NCI-H2227 treated with DMSO at 0.1 percent for 48 hours (cell line): ENCODE data around the gene RBBP5.

Experiments
- DNase-seq: peaks from one replicate; lab custom pipeline; 2025; lab: John Stamatoyannopoulos, UW

RBBP5 gene

GRCh38 chr1:205133287-205133686, 11.5 kb upstream of the RBBP5 start:
- no peak for DNase-seq

GRCh38 chr1:205129447-205130029, 7.8 kb upstream of the RBBP5 start:
- no peak for DNase-seq

- DNase-seq, result no peak
Observed at GRCh38 chr1:205128050-205128449, 6.3 kb upstream of the RBBP5 start.

- DNase-seq, result no peak
Observed at GRCh38 chr1:205127646-205128045, 5.9 kb upstream of the RBBP5 start.

- DNase-seq, result no peak
Observed at GRCh38 chr1:205124726-205125125, 2.9 kb upstream of the RBBP5 start.

GRCh38 chr1:205122489-205122882, 708 bp upstream of the RBBP5 start:
- no peak for DNase-seq

GRCh38 chr1:205118752-205119151, 3.0 kb downstream of the RBBP5 start:
- no peak for DNase-seq

GRCh38 chr1:205111354-205111753, 10.4 kb downstream of the RBBP5 start:
- DNase-seq, result no peak

GRCh38 chr1:205109711-205110110, 12.1 kb downstream of the RBBP5 start:
- DNase-seq, result no peak

GRCh38 chr1:205109269-205109668, 12.5 kb downstream of the RBBP5 start:
- no peak for DNase-seq

GRCh38 chr1:205108464-205108863, 13.3 kb downstream of the RBBP5 start:
- no peak for DNase-seq

- no peak for DNase-seq
Observed at GRCh38 chr1:205107327-205107726, 14.5 kb downstream of the RBBP5 start.

GRCh38 chr1:205102404-205102803, 19.4 kb downstream of the RBBP5 start:
- DNase-seq, result no peak

GRCh38 chr1:205098242-205098641, 23.5 kb downstream of the RBBP5 start:
- no peak for DNase-seq

- DNase-seq, result no peak
Observed at GRCh38 chr1:205095422-205095821, 26.4 kb downstream of the RBBP5 start.

GRCh38 chr1:205091043-205091740, 30.6 kb downstream of the RBBP5 start:
- no peak for DNase-seq

GRCh38 chr1:205088341-205088740, 33.4 kb downstream of the RBBP5 start:
- no peak for DNase-seq

GRCh38 chr1:205084360-205084759, 37.4 kb downstream of the RBBP5 start, which contains the start of gene TMEM81:
Gene TMEM81, minus strand, starts transcription at chr1:205084460. Its CDS starts 140 bp downstream, at chr1:205084320.
- no peak for DNase-seq

- peak; percentile 52 for DNase-seq
Observed at GRCh38 chr1:205082431-205082830, 39.3 kb downstream of the RBBP5 start.

GRCh38 chr1:205077934-205078311, 43.9 kb downstream of the RBBP5 start:
- no peak for DNase-seq

- DNase-seq, result no peak
Observed at GRCh38 chr1:205077158-205077933, 44.4 kb downstream of the RBBP5 start.

- DNase-seq, result no peak
Observed at GRCh38 chr1:205076245-205076761, 45.5 kb downstream of the RBBP5 start.

- no peak for DNase-seq
Observed at GRCh38 chr1:205075642-205076155, 46.1 kb downstream of the RBBP5 start.
